Hematopoietic multipotent progenitor cell (in vitro differentiated cells): ENCODE measurements around the gene MGST3. TPM values are rescaled to one million over a fixed set of nuclear protein-coding genes. Genes with fewer than 3 reads are reported as not detected.
A peak's percentile ranks its signal among the peaks of the same experiment; 100 is the strongest.
"Not testable (repeated sequence)": the region's sequence is repeated elsewhere in the genome, so short reads cannot be mapped to it uniquely, and the experiment has no call there.

Experiments used
- DNase-seq, 3 donors: peaks; one replicate each; pipeline ENCODE4 v3.0.0-alpha.2; 2011 to 2015; ENCODE audit warnings: low read depth in 2 of 3, low spot score in 2 of 3
- total RNA-seq: library from RNA; depleted of rRNA; stranded (reverse); fragments of >200 nt; gene quantifications from one replicate; pipeline ENCODE4 v1.2.3, GENCODE V29; 2012

MGST3 gene
- total RNA-seq: 71.1 TPM

DNA sequence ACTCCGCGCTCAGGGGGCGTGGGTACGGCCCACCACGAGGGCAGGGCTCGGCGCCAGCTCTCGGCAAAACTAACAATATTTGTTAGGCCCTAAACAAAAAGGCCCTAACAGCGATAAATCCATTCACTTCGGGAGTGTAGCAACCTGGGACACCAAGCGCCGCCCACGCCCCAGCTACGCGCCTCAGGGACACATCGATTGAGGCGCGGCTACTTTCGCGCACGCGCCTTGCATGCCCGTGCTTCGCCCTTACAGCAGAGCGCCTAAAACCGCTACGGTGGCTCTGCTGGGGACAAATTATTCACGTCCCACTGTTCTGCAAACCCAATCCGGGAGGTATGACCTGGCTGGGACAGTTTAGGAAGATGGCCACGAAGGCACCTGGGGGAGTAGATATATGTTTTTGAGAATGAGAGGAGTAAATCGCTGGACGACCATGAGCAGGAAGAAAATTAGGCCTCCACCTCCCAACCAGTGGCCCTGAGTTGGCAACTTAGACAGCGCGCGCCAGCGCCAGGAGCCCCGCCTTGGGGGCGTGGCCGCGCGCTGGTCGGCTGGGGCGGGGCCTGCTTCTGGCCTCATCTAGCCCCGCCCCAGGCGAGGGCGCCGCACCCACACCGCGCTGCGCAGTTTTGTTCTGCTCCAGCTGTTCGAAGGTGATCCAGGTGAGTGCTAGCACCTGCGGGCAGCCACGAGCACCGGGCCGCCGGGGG, at the start of gene MGST3:
Gene MGST3, plus strand, starts transcription at position 606 of the 713 bp plus-strand sequence. CDS start 18,614 bp downstream, outside the sequence.
- DNase-seq: peak; percentile 84 to 98 (median 92)

GRCh38 chr1:165581926-165582325, 49.1 kb upstream of the MGST3 start:
- DNase-seq: no peak

DNA sequence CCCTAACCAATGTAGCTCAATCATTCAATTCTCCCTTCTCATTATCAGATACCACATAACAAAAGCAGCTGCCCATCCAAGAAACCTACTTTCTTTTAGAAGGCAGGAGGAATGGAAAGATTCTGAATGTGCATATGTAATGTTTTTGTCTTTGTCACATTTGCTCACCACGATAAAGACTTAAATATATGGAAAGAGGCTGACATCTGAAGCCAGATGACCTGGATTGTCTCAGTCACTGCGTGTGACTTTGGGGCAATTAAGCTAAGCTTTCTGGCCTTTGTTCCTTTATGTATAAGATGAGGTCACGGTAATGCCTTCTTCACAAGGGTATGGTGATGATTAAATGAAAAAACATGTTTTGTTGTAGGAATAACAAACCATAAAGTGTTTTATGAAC, 44.6 kb upstream of the MGST3 start:
- no peak for DNase-seq

GRCh38 chr1:165591391-165591790, 39.6 kb upstream of the MGST3 start:
- DNase-seq: not testable (repeated sequence)

- peak; percentile 68 to 86 (median 72) for DNase-seq
Measured at GRCh38 chr1:165592945-165593823, 37.9 kb upstream of the MGST3 start.

- no peak for DNase-seq
Measured at GRCh38 chr1:165595246-165595938, 35.6 kb upstream of the MGST3 start.

- peak; percentile 65 to 98 (median 96) for DNase-seq
Measured at GRCh38 chr1:165597883-165598675, 33.0 kb upstream of the MGST3 start.

GRCh38 chr1:165598676-165599059, 32.4 kb upstream of the MGST3 start:
- no peak for DNase-seq

GRCh38 chr1:165600793-165601192, 30.2 kb upstream of the MGST3 start:
- DNase-seq: no peak

GRCh38 chr1:165603810-165604209, 27.2 kb upstream of the MGST3 start:
- DNase-seq: no peak

- no peak for DNase-seq
Measured at GRCh38 chr1:165605246-165605645, 25.8 kb upstream of the MGST3 start.

DNA sequence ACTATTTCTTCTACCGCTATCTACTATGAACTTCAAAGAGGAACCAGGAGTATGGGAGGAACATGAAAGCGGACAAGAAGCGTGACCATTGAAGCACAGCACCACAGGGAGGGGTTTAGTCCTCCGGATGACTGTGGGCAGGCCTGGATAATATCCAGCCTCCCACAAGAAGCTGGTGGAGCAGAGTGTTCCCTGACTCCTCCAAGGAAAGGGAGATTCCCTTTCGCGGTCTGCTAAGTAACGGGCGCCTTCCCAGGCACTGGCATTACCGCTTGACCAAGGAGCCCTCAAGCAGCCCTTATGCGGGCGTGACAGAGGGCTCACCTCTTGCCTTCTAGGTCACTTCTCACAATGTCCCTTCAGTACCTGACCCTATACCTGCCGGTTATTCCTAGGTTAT, 24.4 kb upstream of the MGST3 start:
- not testable (repeated sequence) for DNase-seq

- DNase-seq: no peak
Measured at GRCh38 chr1:165610866-165611265, 20.2 kb upstream of the MGST3 start.

DNA sequence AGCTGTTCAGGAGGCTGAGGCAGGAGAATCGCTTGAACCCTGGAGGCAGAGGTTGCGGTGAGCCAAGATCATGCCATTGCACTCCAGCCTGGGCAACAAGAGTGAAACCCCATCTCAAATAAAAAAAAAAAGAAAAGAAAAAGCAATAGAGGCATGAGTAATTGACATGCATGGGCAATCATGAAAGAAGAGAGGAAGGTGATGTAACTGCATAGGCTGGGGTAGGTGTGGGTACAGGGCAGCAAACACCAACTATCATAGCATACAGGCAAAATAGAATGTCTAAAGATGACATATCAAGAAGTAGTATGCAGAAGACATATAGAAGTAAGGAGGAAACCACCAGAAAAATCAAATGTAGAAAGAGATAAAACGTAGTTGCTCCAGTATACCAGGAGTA, 19.0 kb upstream of the MGST3 start:
- DNase-seq: no peak

- no peak for DNase-seq
Measured at GRCh38 chr1:165616054-165616612, 14.9 kb upstream of the MGST3 start.

GRCh38 chr1:165616987-165617546, 14.0 kb upstream of the MGST3 start:
- no peak for DNase-seq

- no peak for DNase-seq
Measured at GRCh38 chr1:165619647-165620151, 11.3 kb upstream of the MGST3 start.

- no peak for DNase-seq
Measured at GRCh38 chr1:165623624-165624023, 7.4 kb upstream of the MGST3 start.

DNA sequence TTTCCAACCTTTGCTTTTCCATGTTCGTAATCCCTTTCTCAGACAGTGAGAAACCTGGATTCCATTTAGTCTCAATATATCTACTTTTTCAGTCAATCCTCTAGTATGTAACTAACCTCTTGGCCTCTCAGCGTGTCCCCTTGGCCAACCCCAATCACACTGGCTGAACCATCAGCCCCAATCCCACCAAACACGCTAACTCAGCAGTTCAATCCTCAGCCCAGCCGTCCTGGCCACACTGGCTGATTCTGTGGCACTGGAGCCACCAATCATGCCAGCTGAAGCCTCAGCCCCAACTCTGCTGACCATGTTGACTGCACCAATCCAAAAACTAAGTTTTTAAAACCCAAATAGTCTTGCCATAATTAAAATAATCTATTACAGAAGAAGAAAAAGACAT, 6.6 kb upstream of the MGST3 start:
- DNase-seq: no peak
